GM13976 (cell line): Measurements from ENCODE around the gene HMGCS1.
A peak's percentile ranks its signal among the peaks of the same experiment; 100 is the strongest.

Experiments
- DNase-seq: peaks from one replicate; pipeline ENCODE4 v3.0.0; 2012; ENCODE audit warnings: low spot score
- CTCF ChIP-seq: IDR thresholded peaks from 2 replicates; pipeline ENCODE4 v1.5.1; 2012; ENCODE audit warnings: borderline replicate concordance, mild to moderate bottlenecking; ENCODE audit not compliant: insufficient read depth; ENCODE audit errors: extremely low read depth, missing control alignments, control extremely low read depth
- in situ Hi-C: fragments of 300-500 bp; cut with MboI; formaldehyde crosslinking; loops from one replicate; pipeline ENCODE4 v1.12.0; 2022; ENCODE audit warnings: low sequenced_read_pairs, mixed read lengths, inconsistent platforms; ENCODE audit not compliant: unreplicated experiment

Gene HMGCS1

GRCh38 chr5:43255704-43256103 is 57.5 kb downstream of the HMGCS1 start:
- no peak for DNase-seq
- TF ChIP-seq CTCF: no peak
- in situ Hi-C loops: no loop called here

GRCh38 chr5:43251754-43252153 is 61.5 kb downstream of the HMGCS1 start:
- TF ChIP-seq CTCF: no peak
- no peak for DNase-seq
- in situ Hi-C loops: no loop called here

- peak; percentile 45 for DNase-seq
- TF ChIP-seq CTCF: no peak
- in situ Hi-C loops: no loop called here
Observed at GRCh38 chr5:43245724-43246385, 67.4 kb downstream of the HMGCS1 start.

GRCh38 chr5:43244823-43245565 is 68.2 kb downstream of the HMGCS1 start:
- peak; percentile 68 for DNase-seq
- in situ Hi-C loops: no loop called here
- TF ChIP-seq CTCF: no peak

- in situ Hi-C loops: no loop called here
- no peak for DNase-seq
- TF ChIP-seq CTCF: no peak
Observed at GRCh38 chr5:43243270-43243669, 69.9 kb downstream of the HMGCS1 start.

- in situ Hi-C loops: no loop called here
- no peak for TF ChIP-seq CTCF
- DNase-seq: no peak
Observed at GRCh38 chr5:43242196-43242595, 71.0 kb downstream of the HMGCS1 start.
